Activated CD8-positive, alpha-beta memory T cell treated with anti-CD3 and anti-CD28 coated beads for 48 hours (primary cell): Measurements from ENCODE around the gene SIT1.
"Not testable (repeated sequence)": the region's sequence is repeated elsewhere in the genome, so short reads cannot be mapped to it uniquely, and the experiment has no call there.

Experiments
- DNase-seq, 3 experiments: peaks; one replicate each; pipeline ENCODE4 v3.0.0-alpha.2; 2020; ENCODE audit warnings: low read depth in 2 of 3, low spot score in 2 of 3

Gene SIT1

DNA sequence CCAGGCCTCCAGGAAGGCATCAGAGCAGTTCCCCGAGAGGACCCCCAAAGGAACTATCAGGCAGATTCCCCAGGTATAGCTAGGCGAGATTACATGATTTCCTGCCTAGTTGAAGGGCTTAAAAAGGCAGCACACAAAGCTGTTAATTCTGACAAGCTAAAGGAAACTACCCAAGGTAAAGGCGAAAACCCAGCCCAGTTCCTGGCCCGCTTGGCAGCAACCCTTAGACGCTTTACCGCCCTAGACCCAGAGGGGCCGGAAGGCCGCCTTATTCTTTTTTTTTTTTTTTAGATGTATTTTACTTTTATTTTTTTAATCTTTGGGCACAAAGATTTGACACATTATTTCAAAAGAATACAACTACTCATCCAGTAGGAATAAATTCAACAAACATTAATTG, 12.0 kb downstream of the SIT1 start:
- not testable (repeated sequence) for DNase-seq

DNA sequence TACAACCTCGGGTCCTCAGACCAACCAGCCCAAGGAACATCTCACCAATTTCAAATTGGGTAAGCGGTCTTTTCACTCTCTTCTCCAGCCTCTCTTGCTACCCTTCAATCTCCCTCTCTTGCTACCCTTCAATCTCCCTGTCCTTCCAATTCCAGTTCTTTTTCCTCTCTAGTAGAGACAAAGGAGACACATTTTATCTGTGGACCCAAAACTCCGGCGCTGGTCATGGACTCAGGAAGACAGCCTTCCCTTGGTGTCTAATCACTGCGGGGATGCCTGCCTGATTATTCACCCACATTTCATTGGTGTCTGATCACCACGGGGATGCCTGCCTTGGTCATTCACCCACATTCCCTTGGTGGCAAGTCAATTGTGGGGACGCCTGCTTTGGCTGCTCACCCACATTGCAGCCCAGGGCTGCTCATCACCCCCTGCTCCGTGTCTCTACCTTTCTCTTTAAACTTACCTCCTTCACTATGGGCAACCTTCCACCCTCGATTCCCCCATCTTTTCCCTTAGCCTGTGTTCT, 13.2 kb downstream of the SIT1 start:
- DNase-seq: not testable (repeated sequence)

DNA sequence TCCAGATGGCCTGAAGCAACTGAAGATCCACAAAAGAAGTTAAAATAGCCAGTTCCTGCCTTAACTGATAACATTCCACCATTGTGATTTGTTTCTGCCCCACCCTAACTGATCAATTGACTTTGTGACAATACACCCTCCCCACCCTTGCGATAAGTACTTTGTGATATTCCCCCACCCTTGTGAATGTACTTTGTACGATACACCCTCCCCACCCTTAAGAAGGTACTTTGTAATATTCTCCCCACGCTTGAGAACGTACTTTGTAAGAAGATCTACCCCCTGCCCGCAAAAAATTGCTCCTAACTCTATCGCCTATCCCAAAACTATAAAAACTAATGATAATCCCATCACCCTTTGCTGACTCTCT, 13.9 kb downstream of the SIT1 start:
- not testable (repeated sequence) for DNase-seq

DNA sequence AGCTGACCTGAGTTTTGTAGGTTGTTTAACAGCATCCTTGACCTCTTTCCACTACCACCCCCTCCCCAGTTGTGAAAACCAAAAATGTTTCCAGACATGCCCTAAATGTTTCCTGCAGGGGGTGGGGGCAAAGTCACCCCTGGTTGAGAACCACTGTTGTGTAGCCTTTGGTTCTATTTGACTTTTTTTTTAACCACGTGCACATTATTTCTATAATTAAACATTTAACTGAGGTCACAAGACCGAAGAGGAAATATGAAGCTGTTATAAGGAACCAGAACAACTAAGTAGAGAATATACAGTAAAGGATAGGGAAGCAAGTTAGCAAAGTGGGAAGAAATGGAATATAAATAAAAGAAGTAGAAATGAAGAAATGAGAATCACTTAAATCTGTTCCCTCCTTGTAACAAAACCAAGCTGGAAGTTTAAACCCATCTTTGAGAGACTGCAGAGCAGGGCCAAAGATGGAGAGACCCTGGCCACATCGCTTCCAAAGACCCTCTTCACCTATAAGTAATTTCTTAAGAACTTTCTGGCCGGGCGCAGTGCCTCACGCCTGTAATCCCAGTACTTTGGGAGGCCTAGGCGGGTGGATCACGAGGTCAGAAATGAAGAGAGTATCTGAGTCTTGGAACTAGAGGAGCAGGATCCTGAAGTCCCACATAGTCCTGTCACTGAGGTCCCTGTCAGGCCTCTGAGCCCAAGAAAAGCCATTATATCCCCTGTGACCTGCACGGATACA, 14.4 kb downstream of the SIT1 start:
- DNase-seq: no peak

DNA sequence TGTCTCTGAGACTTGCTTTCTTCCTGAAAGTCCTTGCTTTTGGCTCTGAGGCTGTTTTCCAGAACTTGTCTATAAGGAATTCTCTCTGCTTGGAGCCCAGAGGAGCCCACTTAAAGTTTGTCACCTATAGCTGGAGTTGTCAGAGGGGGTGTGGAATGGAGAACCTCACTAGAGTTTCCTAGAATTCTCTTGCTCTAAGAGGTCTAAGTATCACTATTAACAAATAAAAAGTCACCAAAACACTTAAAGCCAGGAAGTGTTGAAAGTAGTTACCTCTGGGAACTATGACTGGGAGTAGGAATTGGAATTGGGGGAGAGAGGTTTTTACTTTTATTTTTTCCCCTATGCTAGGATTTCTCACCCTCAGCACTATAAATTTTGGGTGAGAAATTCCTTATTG, 15.0 kb downstream of the SIT1 start:
- DNase-seq: no peak

DNA sequence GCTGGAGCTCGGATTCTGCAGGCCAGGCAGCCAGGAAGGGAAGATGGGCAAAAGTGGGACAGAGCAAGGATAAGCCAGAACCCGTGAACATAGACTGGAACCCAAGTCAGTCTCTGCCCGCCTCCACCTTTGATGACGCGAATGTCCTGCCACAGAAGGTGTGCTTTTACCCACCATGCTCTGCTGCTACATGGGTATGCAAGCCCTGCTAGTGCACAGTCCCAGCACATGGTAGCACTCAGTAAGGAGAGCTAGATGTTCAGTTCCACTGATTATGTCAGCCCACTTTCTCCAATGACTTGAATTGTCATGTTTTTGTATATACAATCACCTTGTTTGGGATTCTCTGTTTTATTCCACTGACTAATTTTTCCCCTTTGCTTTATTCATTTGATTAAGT, 21.1 kb downstream of the SIT1 start:
- no peak for DNase-seq

DNA sequence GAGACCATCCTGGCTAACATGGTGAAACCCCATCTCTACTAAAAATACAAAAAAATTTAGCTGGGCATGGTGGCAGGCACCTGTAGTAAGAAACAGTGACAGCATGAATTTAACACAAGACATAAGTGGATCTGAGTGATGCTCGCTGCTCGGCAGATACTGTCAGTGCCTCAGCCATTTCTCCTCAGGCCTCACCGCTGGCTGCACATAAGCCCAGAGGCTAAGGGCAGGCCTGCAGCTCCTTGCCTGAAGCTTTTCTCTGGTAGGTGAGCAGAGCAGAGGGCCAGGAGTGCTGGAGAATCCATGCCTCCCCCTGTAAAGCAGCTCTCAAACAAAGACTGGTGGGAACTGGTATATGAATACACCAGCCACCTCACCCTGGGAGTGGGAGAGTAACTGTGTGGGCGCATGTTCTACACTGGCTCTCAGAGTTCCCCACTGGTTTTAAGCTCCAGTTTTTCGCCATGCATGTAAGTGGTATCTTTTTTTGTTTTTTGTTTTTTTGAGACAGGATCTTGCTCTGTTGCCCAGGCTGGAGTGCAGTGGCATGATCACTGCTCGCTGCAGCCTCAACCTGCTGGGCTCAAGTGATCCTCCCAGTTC, 22.2 kb downstream of the SIT1 start:
- DNase-seq: no peak

DNA sequence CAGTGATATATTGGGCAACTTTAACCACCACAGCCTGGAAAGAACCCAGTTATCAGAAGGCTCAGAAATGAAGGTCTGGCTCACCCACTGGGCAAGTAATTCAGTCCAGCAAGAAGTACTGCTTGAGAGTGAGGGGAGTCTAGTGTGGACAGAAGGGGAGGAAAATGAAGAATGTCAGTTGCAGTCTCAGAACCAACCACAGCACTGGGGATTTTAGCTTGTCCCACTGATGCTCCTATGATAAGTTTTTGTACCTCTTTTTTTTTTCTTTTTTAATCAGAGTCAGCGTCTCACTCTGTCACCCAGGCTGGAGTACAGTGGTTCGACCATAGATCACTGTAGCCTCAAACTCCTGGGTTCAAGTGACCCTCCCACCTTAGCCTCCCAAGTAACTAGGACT, 23.2 kb downstream of the SIT1 start:
- no peak for DNase-seq

DNA sequence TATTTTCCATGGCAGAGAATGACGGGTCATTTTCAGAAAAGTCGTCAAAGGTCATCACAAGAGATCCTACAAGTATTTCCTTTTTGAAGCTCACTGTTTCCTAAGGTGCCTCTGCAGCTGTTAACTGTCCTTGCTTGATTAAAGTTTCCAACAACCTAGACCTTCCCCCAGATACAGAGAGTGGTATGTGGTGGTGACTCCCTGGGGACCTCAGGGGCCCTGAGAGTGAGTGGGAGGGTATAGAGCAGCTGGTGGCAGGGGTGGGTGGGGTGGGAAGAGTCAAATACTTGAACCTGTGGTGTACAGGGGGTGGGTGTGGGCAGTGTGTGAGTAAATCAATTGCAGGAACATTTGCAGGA, 31.0 kb downstream of the SIT1 start:
- DNase-seq: no peak

DNA sequence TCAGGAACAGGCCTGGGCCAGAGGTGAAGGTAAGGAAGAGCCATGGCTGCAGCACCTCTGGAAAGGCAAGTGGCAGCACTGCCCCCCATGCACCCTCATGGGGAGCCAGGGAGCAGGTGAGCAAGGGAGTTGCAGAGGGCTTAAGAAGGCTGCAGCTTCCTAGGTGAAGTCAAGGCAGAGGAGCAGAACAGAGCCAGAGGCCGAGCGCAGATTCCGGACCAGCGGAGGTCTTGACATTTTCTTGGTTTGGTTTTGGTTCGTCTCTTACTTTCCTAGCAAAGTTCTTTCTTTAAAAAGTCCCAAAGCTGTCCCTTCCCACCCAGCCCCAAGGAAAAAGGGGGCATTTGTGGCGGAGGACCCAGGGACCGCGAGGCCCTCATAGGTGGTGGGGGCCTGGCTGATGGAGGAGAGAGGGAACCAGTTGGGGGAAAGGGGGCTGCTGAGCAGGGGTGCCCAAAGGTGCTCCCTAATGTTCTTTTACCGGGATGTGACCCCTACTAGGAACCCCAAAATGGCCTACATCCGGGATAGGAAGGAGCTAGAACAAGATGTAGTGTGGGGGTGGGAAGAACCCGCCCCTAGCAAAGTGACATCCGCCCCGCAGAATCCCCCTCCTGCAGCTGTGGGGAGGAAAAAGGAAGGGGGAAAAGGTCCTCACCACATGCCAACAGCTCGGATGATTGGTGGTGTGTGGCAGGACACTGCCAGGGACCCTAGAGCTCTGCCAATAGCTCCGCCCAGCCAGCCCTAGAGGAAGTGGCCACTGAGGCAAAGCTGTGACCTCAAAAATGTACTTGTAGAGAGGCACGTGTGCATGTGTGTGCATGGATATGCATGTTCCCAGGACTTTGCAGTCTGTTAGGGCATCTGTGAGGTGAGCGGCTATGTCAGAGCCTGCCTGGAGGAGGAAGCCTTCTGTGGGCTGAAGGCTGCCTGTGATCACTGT, 31.6 kb downstream of the SIT1 start:
- peak in 2 of 3 experiments; percentile 18 to 50 for DNase-seq

DNA sequence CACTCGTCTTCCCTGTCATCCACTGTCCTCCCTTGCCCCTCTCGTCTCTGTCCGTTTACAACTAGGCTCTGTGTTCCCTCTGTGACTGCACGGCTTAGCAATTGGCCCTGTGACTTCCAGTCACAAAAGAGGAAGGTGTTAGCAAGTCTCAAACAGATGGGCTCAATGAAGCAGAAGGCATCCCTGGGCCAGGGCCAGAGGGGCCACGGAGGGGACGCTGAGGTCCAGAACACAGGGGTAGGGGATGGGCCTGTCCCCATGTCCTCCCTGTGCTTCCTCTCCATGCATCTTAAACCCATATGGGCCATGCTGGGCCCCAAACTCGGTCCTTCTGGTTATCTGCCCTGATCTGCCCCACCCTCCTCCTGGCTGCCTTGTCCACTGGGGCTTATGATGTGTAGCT, 32.4 kb downstream of the SIT1 start, which contains the start of gene CD72:
Gene CD72, minus strand, starts transcription at position 89 of the 403 bp plus-strand sequence. CDS start 110 bp downstream, outside the sequence.
- DNase-seq: no peak

DNA sequence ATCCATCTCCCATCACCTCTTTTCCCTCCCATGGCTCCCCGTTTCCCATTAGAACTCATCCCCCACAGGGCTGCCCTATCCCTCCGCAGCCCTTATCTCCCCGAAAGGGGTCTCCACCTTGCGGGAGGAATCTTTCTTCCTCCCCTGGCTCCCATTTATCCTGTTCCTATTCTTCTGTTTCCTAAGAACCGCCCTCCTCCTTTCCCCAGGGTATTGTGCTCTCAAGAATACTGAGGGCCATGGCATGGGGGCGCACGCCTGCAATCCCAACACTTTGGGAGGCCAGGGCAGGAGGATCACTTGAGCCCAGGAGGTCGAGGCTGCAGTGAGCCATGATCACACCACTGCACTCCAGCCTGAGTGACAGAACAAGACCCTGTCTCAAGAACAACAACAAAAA, 33.2 kb downstream of the SIT1 start:
- no peak for DNase-seq

DNA sequence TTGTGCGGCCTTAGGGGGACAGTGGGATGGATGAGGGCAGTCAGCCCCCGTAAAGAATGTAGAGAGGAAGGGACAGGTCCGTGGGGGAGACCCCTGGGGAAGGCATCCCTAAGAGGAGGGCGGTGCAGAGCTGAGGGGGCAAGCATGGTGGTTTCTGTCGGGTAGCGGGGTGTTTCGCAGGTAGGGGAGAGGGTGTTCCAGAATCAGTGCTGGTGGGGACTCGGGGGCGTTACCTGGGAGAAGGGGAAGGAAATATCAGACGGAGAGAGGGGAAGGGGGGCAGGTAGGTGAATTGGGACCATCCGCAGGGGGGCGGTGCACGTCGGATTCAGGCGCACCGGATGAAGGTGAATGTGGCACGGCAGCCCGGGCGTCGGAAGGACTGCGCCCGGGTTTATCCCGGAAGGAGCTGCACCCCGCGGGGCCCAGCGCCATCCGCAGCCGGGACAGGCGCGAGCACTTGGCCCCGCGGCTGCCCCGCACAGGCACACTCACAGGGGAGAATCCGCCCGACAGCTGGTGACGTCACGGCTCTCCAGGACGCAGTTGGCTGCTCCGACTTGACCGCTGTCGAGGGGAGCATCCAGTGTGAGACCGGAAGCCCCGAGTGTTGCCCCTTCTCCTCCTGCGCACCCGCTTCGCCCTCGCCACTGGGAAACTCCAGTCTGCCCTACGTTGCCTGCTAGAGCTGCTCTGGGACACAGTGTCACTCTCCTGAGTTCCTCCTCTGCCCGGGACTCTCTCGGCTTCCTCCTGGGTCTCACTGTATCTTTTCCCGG, 33.9 kb downstream of the SIT1 start:
- DNase-seq: peak in 2 of 3 experiments; percentile 58 to 68

DNA sequence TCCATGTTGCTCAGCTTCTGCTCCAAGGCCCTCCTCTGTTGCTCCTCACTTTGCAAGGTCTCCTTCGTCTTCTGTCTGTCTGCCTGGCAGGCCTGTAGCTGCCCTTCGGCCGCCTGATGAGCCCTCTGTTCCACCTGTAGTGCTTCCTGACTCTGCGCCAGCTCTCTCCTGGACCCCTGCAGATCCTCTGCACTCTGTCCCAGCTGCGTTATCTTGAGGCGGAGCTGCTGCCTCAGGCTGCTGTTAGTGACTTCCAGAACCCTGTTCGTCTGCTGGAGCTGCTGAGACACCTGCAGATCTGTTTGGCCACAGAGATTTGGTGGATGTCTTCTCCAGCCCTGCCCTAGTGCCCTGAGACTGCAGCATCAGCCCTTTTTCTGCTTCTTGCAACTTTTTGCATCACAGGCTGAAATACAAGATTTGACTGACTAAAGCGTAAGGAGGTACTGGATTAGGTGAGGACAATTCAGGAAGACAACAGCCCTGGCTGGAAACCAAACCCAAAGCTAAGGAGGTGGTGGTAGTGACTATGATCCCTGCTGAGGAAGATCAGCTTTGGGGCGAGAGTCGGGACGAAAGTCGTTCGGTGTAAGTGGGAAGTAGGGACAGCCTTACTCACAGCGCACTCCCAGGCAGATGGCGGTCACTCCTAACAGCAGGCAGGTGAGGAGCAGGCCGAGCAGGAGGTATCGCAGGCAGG, 34.6 kb downstream of the SIT1 start:
- DNase-seq: no peak

DNA sequence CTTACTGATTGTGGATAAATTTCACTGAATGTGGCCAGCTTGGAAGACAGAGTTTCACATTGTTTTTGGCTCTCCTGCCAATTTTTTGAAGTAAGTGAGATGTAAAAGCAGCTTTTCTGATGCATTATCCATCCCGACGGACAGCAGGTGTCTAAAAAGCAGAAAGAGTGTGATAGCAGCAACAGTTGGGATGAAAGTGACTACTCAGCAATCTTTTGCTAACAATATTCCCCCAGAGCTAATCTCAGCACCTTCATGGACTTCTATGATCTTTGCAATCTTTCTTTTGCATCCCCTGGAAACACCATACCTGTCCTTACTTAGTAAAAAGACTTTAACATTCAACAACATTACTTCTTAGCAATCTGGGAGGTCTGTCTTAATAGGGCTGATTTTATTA, 37.9 kb downstream of the SIT1 start:
- DNase-seq: no peak

DNA sequence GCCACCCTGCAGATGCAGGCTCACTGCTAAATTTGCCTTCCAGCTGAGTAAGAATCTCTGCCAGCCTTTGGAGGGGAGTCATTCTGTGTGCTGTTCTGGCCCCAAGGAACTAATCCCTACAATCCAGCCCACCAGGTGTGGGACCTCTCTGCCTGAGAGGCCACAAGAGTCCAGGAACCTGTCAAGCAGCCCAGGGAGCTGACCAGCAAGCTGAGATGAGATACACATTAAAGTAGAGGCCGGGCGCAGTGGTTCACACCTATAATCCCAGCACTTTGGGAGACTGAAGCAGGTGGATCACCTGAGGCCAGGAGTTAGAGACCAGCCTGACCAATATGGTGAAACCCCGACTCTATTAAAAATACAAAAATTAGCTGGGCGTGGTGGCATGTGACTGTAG, 38.7 kb downstream of the SIT1 start:
- DNase-seq: not testable (repeated sequence)

DNA sequence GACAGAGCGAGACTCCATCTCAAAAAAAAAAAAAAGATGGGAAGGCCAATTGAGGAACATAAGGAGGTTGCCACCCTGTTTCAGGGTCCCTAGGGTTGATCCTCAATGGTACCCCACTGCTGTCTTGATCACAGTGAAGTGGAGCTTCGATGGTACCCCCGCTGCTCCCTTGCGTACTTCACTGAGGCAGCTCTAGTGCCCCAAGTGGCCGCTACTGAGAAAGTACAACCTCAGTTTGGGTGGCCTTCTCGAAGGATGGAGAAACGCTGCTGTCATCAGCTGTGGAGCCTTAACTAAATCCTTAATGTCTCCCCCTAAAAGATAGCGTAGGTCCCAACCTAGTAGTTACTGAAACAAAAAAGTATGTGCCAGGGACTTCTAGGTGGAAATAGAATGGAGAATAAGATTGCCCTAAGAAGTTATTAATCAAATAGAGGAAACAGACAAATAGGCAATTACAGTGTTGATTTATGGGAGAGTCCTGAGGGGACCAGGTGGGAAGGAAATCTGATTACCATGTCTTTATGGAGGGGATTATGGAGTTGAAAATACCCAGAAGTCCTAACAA, 39.4 kb downstream of the SIT1 start:
- DNase-seq: peak in 1 of 3 experiments; percentile 27

DNA sequence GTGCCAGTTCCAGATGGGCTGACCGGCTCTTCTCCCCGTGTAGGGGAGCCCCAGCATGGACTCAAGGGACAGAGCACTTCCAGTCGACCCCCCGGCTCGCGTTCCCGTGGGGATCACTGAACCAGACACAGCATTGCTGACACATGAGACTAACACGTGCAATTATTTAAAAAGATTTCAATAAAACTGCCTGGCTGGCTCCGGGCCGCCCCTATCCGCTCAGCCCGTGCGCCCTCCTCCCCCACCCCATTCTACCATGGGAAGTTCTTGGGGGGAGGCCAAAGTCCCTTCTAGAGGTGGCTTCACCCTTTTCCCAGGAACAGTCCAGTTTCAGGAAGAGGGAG, 40.9 kb downstream of the SIT1 start:
- DNase-seq: no peak

DNA sequence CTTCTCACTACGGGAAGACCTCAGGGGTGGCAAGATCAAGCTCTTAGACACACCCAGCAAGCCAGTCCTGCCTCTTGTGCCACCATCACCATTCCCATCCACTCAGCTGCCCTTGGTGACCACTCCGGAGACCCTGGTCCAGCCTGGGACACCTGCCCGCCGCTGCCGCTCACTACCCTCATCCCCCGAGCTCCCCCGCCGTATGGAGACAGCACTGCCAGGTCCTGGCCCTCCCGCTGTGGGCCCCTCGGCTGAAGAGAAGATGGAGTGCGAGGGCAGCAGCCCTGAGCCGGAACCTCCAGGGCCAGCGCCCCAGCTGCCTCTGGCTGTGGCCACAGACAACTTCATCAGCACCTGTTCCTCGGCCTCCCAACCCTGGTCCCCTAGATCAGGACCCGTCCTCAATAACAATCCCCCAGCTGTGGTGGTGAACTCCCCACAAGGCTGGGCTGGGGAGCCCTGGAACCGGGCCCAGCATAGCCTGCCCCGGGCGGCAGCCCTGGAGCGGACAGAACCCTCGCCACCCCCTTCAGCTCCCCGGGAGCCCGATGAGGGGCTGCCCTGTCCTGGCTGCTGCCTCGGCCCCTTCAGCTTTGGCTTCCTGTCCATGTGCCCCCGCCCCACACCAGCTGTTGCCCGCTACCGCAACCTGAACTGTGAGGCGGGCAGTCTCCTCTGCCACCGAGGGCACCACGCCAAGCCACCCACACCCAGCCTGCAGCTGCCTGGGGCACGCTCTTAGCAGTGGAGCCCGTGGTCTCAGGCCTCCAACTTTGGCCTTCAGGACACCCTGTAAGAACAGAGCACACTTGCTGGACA, 41.5 kb downstream of the SIT1 start:
- DNase-seq: no peak
